Esophagus squamous epithelium (tissue), 5 donors: ENCODE data around the gene IGF1R. TPM values are rescaled to one million over a fixed set of nuclear protein-coding genes. Genes with fewer than 3 reads are reported as not detected.

Experiments used
- DNase-seq: peaks from one replicate; lab custom pipeline; 2025; lab: John Stamatoyannopoulos, UW
- H3K27ac ChIP-seq, 4 donors: fragments of 200-600 bp; sonication (generic); one replicate each; pipeline ENCODE4 v1.5.1; 2016 to 2019; ENCODE audit warnings: mild to moderate bottlenecking in 1 of 4
- H3K27me3 ChIP-seq, 4 donors: fragments of 200-600 bp; sonication (generic); 1 replicate in 3 of 4; 2 replicates in 1 of 4; pipeline versions ENCODE4 v1.5.1 to v1.6.0; 2017 to 2021; ENCODE audit warnings: antibody characterized with exemption in 1 of 4
- H3K36me3 ChIP-seq, 3 donors: fragments of 200-600 bp; sonication (generic); one replicate each; pipeline ENCODE4 v1.5.1; 2016 to 2019
- H3K4me1 ChIP-seq, 3 donors: fragments of 200-600 bp; sonication (generic); one replicate each; pipeline ENCODE4 v1.5.1; 2017 to 2019
- H3K4me3 ChIP-seq, 4 donors: fragments of 200-600 bp; sonication (generic); 1 replicate in 3 of 4; 2 replicates in 1 of 4; pipeline ENCODE4 v1.5.1; 2016 to 2019; ENCODE audit warnings: mild to moderate bottlenecking in 2 of 4, moderate library complexity in 1 of 4
- H3K9me3 ChIP-seq, 3 donors: fragments of 200-600 bp; sonication (generic); one replicate each; pipeline ENCODE4 v1.5.1; 2016 to 2019
- CTCF ChIP-seq, 6 experiments: fragments of 450-650 bp in 4 of 6; fragments of 200-600 bp in 2 of 6; sonication (generic) in 2 of 6; IDR thresholded peaks; one replicate each; pipeline ENCODE4 v1.5.1; 2016 to 2019; ENCODE audit warnings: antibody characterized with exemption in 6 of 6, mild to moderate bottlenecking in 4 of 6, moderate library complexity in 4 of 6
- POLR2A ChIP-seq, 4 donors: fragments of 450-650 bp; IDR thresholded peaks; one replicate each; pipeline ENCODE4 v1.6.1; 2017; ENCODE audit warnings: antibody characterized with exemption in 4 of 4, mild to moderate bottlenecking in 4 of 4, moderate library complexity in 3 of 4
- WGBS, 2 donors: methylation state at CpG; one replicate each; pipeline ENCODE4 v1.1.5; 2018; 5-methylcytosine and 5-hydroxymethylcytosine counted together
- intact Hi-C: fragments of 100-400 bp; cut with DNase I; formaldehyde crosslinking; loops from one replicate; pipeline ENCODE4 v1.15.0; 2022
- total RNA-seq, 4 donors: library from RNA; depleted of rRNA; stranded (reverse); fragments of >200 nt; gene quantifications; one replicate each; pipeline ENCODE4 v1.1.0, GENCODE V29; 2016
- donor health status: DM: yes; HTN: yes; CAD: no.

IGF1R gene
- total RNA-seq, 4 donors from 2014 or later: 20.5 to 54.8 (median 40.4) TPM

- 58 to 68% methylated on average over 6 to 7 of the region's 7 CpGs for WGBS, 2 donors
- intact Hi-C loops: loop anchor here (10.0 kb wide), 1 partner anchor 131 kb away; no protein-coding TSS in a partner anchor
- TF ChIP-seq POLR2A (IDR thresholded peaks at IDR 0.05) (no peak), CTCF (IDR thresholded peaks at IDR 0.05) (no peak)
- DNase-seq: no peak
- Histone ChIP-seq H3K27ac (peak overlapping the region in 3 of 4 donors; percentile 50 to 62 (median 60)), H3K4me1 (peaks cover 21 to 87% (median 49%) of the 10 kb centered on the region in 3 donors), H3K36me3 (peaks cover 0 to 37% (median 0%) of the 10 kb centered on the region in 3 donors), H3K27me3 (no peaks in the 10 kb centered on the region), H3K4me3 (no peak overlapping the region), H3K9me3 (no peaks in the 10 kb centered on the region)
Measured at GRCh38 chr15:98905963-98906711, 257.8 kb downstream of the IGF1R start.

- no peak for TF ChIP-seq CTCF (IDR thresholded peaks at IDR 0.05)
- TF ChIP-seq POLR2A (IDR thresholded peaks at IDR 0.05): no peak
- peaks cover 0 to 43% (median 4%) of the 10 kb centered on the region in 3 donors for H3K36me3 ChIP-seq
Measured at GRCh38 chr15:98906712-98907083, 258.4 kb downstream of the IGF1R start.

GRCh38 chr15:98907927-98908471, 259.7 kb downstream of the IGF1R start:
- WGBS, 2 donors: 76 to 82% methylated on average over 4 of the region's 4 CpGs
- Histone ChIP-seq H3K27ac (peak overlapping the region in 3 of 4 donors; percentile 50 to 62 (median 60)), H3K36me3 (peaks cover 4 to 56% (median 9%) of the 10 kb centered on the region in 3 donors), H3K27me3 (no peaks in the 10 kb centered on the region), H3K4me1 (peaks cover 13 to 69% (median 32%) of the 10 kb centered on the region in 3 donors), H3K9me3 (no peaks in the 10 kb centered on the region), H3K4me3 (no peak overlapping the region)
- intact Hi-C loops: loop anchor here (10.0 kb wide), 1 partner anchor 133 kb away; no protein-coding TSS in a partner anchor
- no peak for DNase-seq
- TF ChIP-seq CTCF (IDR thresholded peaks at IDR 0.05): no peak
- no peak for TF ChIP-seq POLR2A (IDR thresholded peaks at IDR 0.05)

More at GRCh38 chr15:98906712-98907083, 258.4 kb downstream of the IGF1R start:
- Histone ChIP-seq H3K27ac (peak overlapping the region; percentile 5 to 62 (median 55)), H3K4me1 (peaks cover 21 to 82% (median 44%) of the 10 kb centered on the region in 3 donors), H3K4me3 (no peak overlapping the region), H3K27me3 (no peaks in the 10 kb centered on the region), H3K9me3 (no peaks in the 10 kb centered on the region)
- intact Hi-C loops: loop anchor here (10.0 kb wide), 1 partner anchor 132 kb away; no protein-coding TSS in a partner anchor
- DNase-seq: no peak
- 41 to 60% methylated on average over 1 to 4 of the region's 6 CpGs for WGBS, 2 donors

GRCh38 chr15:98909968-98910885, 261.9 kb downstream of the IGF1R start:
- whole genome bisulfite sequencing, 2 donors: 80 to 85% methylated on average over 20 of the region's 21 CpGs
- Histone ChIP-seq H3K4me3 (no peak overlapping the region), H3K27ac (peak overlapping the region in 2 of 4 donors; percentile 4 to 26), H3K9me3 (no peaks in the 10 kb centered on the region), H3K36me3 (peaks cover 8 to 74% (median 13%) of the 10 kb centered on the region in 3 donors), H3K27me3 (no peaks in the 10 kb centered on the region), H3K4me1 (peaks cover 7 to 61% (median 30%) of the 10 kb centered on the region in 3 donors)
- DNase-seq: no peak
- TF ChIP-seq POLR2A (IDR thresholded peaks at IDR 0.05) (no peak), CTCF (IDR thresholded peaks at IDR 0.05) (no peak)
- intact Hi-C loops: loop anchor here (10.0 kb wide), 1 partner anchor 135 kb away; no protein-coding TSS in a partner anchor
